ENCODE measurements around the gene CD5L. TPM values are rescaled to one million over a fixed set of nuclear protein-coding genes. Genes with fewer than 3 reads are reported as not detected.

CD5L gene
- not detected for total RNA-seq

GRCh38 chr1:157841708-157842107, at the start of gene CD5L:
TSS of gene CD5L (minus strand) at chr1:157841808. CDS start at chr1:157841701, 107 bp downstream.
- no peak within 1 kb of the TSS for H3K4me3 Mint-ChIP-seq
- H3K9me3 Mint-ChIP-seq, result no peaks in the 10 kb centered on the region

DNA sequence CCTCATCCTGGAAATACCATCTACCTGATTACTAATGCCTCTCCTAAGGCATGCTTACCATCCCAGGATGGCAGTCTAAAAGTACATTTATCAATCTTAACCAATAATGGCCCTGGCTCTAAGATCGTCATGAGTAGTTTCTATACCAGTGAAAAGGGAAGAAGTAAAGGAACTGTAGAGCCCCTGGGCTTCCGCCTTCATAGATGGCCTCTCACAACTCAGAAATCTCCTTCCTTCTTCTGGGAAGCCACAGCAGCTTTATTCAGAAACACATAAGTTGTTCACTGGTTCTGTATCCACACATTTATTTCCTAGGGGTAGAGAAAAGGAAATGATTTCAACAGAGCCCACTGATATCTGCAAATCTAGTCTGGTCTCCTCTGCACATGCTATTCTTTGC, 41.0 kb upstream of the CD5L start:
- Mint-ChIP-seq H3K27ac (no peak overlapping the region), H3K36me3 (no peaks in the 10 kb centered on the region), H3K4me1 (ENCODE audit: low read depth) (no peaks in the 10 kb centered on the region), H3K4me3 (no peak overlapping the region), H3K27me3 (peaks cover 16% of the 10 kb centered on the region), H3K9me3 (no peaks in the 10 kb centered on the region)
- intact Hi-C loops (cut with micrococcal nuclease), result no loop called here
- ChIA-PET POLR2A (no interaction called here), CTCF (no interaction called here)
- DNase-seq, result no peak

More at GRCh38 chr1:157841708-157842107, at the start of gene CD5L:
- ChIA-PET CTCF (no interaction called here), POLR2A (no interaction called here)
- Mint-ChIP-seq H3K27ac (no peak within 1 kb of the TSS), H3K4me1 (ENCODE audit: low read depth) (no peaks in the 10 kb centered on the region), H3K36me3 (no peaks in the 10 kb centered on the region), H3K27me3 (peaks cover 3% of the 10 kb centered on the region)
- intact Hi-C loops (cut with micrococcal nuclease), result no loop called here
- no peak for DNase-seq

DNA sequence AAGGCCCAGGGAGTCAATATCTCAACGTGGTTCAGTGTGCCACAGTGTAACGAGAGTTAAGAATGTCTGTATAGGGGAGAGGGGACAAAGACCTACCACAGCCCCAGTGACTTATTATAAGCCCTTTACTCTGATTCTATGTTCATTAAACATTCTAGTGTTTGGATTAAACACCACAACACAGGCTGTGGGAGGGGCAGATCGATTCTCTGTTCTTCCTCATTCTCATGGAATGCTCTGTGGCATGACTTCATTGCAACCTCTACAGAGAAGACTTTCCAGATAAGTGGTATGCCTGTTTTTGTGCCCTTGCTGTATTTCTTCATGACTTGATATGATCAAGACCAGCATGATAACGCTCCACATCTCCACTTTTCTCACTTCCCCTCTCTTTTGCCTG, 39.0 kb upstream of the CD5L start:
- DNase-seq, result no peak
- Mint-ChIP-seq H3K4me1 (ENCODE audit: low read depth) (no peaks in the 10 kb centered on the region), H3K9me3 (no peaks in the 10 kb centered on the region), H3K36me3 (no peaks in the 10 kb centered on the region), H3K27ac (no peak overlapping the region), H3K4me3 (no peak overlapping the region), H3K27me3 (peaks cover 16% of the 10 kb centered on the region)
- intact Hi-C loops (cut with micrococcal nuclease), result no loop called here
- ChIA-PET CTCF (no interaction called here), POLR2A (no interaction called here)

GRCh38 chr1:157878059-157878458, 36.5 kb upstream of the CD5L start:
- no peaks in the 10 kb centered on the region for H3K9me3 Mint-ChIP-seq
- intact Hi-C loops (cut with micrococcal nuclease), result no loop called here
- no peak overlapping the region for H3K4me3 Mint-ChIP-seq
- H3K27me3 Mint-ChIP-seq, result peaks cover 16% of the 10 kb centered on the region
- no peaks in the 10 kb centered on the region for H3K36me3 Mint-ChIP-seq
- no peak overlapping the region for H3K27ac Mint-ChIP-seq
- no peak for DNase-seq
- ChIA-PET CTCF (no interaction called here), POLR2A (no interaction called here)
- no peaks in the 10 kb centered on the region for H3K4me1 Mint-ChIP-seq (ENCODE audit: low read depth)

DNA sequence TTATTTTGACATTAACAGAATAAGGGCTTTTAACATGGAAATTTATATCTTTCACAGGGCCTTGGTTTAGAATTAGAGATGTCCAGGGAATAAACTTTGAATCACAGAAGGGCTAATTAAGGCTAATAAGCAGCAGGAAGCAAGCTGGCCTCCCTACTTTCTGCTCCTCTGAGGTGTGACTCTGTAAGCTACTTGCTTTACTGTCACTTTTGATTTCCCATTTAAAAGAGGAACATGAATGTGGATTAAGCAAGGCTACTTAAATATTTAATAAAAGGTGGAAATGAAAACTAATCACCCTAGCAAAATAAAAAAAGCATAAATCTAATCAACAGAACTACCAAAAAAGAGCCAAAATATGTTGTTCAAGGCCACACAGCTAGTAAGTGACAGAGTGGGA, 28.9 kb upstream of the CD5L start:
- no peaks in the 10 kb centered on the region for H3K4me1 Mint-ChIP-seq (ENCODE audit: low read depth)

GRCh38 chr1:157868654-157869053, 27.0 kb upstream of the CD5L start:
- POLR2A ChIA-PET, result no interaction called here
- no peak for DNase-seq

More for the DNA sequence above, 28.9 kb upstream of the CD5L start:
- CTCF ChIA-PET, result no interaction called here
- Mint-ChIP-seq H3K4me3 (no peak overlapping the region), H3K9me3 (no peaks in the 10 kb centered on the region), H3K27me3 (peaks cover 5% of the 10 kb centered on the region), H3K36me3 (no peaks in the 10 kb centered on the region), H3K27ac (no peak overlapping the region)
- POLR2A ChIA-PET, result no interaction called here
- intact Hi-C loops (cut with micrococcal nuclease), result no loop called here
- no peak for DNase-seq

DNA sequence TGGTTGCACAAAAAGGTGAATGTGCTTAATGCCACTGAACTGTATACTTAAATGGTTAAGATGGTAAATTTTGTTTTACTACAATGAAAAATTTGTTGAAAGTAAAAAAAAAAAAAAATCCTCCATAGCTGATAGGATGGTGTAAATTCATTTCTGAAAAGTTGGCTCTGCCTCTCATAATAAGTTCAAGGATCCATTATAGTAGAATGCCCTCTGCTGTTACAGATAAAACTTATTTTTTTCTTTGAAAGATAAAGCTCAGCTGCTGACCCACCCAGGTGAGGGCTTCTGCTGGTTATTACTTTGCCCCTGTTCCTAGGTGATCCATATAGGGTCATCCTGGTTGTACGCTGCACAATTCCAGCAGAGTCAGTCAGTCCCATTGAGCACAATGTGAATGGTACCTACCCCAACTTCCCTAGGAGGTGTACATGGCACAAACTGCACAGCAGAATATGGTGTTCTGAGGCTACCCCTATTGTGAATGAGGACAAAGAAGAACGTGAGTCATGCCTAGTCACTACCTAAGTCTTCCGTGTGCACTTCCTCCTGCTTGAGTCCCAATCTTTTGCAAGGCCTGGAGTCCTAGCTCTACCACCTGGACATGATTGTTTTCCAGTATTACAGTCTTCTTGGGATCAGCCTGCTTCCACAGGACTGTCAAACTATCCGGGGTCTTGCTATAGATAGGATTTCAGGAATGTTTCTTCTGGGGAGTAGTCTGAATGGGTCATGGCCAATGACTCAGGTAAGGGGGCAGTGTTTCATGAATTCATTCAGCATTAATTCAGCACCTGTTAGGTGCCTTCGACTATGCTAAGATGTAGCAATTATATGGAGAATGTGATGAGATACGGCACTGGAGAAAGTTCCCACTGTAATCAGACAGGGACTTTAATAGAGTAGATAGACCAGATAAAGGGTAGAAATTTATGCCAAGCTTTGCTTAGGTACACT, 20.8 kb upstream of the CD5L start:
- DNase-seq, result no peak
- Mint-ChIP-seq H3K36me3 (no peaks in the 10 kb centered on the region), H3K9me3 (no peaks in the 10 kb centered on the region), H3K4me3 (no peak overlapping the region), H3K4me1 (ENCODE audit: low read depth) (no peaks in the 10 kb centered on the region), H3K27me3 (peaks cover 6% of the 10 kb centered on the region), H3K27ac (no peak overlapping the region)
- POLR2A ChIA-PET, result no interaction called here
- CTCF ChIA-PET, result no interaction called here
- intact Hi-C loops (cut with micrococcal nuclease), result no loop called here

More at GRCh38 chr1:157868654-157869053, 27.0 kb upstream of the CD5L start:
- CTCF ChIA-PET, result no interaction called here
- Mint-ChIP-seq H3K36me3 (no peaks in the 10 kb centered on the region), H3K4me1 (ENCODE audit: low read depth) (no peaks in the 10 kb centered on the region), H3K27ac (no peak overlapping the region), H3K4me3 (no peak overlapping the region), H3K27me3 (peaks cover 9% of the 10 kb centered on the region), H3K9me3 (no peaks in the 10 kb centered on the region)
- intact Hi-C loops (cut with micrococcal nuclease), result no loop called here

DNA sequence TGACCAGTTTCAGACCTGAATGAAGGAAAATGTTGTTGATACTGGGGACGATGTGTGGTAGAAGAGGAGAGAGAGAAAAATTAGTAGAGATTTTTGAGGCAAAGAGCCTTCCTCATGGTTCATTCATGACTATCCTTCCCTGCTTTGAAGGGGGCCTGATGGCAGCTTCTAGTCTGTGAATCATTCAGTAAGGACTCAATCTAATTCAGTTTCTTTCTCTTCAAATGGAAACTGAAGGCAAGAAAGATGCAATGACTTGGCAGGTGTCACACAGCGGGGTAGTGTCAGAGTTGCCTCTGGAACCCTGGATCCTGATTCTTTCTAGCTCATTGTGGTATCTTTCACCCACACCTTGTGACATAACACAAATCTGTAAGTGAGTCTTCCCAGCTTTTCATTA, 14.9 kb upstream of the CD5L start:
- intact Hi-C loops (cut with micrococcal nuclease), result no loop called here
- Mint-ChIP-seq H3K4me1 (ENCODE audit: low read depth) (no peaks in the 10 kb centered on the region), H3K4me3 (no peak overlapping the region), H3K9me3 (no peaks in the 10 kb centered on the region), H3K27me3 (no peaks in the 10 kb centered on the region), H3K27ac (no peak overlapping the region), H3K36me3 (no peaks in the 10 kb centered on the region)
- no peak for DNase-seq
- POLR2A ChIA-PET, result no interaction called here
- CTCF ChIA-PET, result no interaction called here

DNA sequence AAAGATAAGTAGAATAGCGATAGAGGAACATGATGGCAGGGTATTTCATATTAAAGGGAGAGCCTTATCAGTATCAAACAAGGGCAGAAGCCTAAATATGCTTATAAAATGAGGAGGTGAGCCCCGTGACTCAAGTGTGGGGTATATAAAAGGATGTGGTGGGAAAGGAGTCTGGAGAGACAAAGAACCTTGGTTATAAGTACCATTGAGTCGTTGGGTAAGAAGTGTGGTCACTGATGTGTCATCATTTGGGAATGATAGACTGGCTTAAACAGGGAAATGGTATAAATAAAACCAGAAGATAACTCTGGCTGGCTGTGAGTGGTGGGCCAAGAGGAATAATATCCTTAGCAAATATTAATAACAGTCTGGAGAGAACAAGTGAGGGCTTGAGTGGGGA, 10.9 kb upstream of the CD5L start:
- H3K9me3 Mint-ChIP-seq, result no peaks in the 10 kb centered on the region
- H3K27me3 Mint-ChIP-seq, result no peaks in the 10 kb centered on the region
- no peak overlapping the region for H3K4me3 Mint-ChIP-seq
- CTCF ChIA-PET, result no interaction called here
- intact Hi-C loops (cut with micrococcal nuclease), result no loop called here
- POLR2A ChIA-PET, result no interaction called here
- no peak for DNase-seq
- H3K27ac Mint-ChIP-seq, result no peak overlapping the region
- no peaks in the 10 kb centered on the region for H3K4me1 Mint-ChIP-seq (ENCODE audit: low read depth)
- H3K36me3 Mint-ChIP-seq, result no peaks in the 10 kb centered on the region

- Mint-ChIP-seq H3K27me3 (no peaks in the 10 kb centered on the region), H3K36me3 (no peaks in the 10 kb centered on the region), H3K4me3 (no peak overlapping the region), H3K9me3 (no peaks in the 10 kb centered on the region), H3K4me1 (ENCODE audit: low read depth) (no peaks in the 10 kb centered on the region), H3K27ac (no peak overlapping the region)
- intact Hi-C loops (cut with micrococcal nuclease), result no loop called here
- CTCF ChIA-PET, result no interaction called here
- no peak for DNase-seq
- POLR2A ChIA-PET, result no interaction called here
These were observed 7.7 kb upstream of the CD5L start for GRCh38 chr1:157849229-157849875.

DNA sequence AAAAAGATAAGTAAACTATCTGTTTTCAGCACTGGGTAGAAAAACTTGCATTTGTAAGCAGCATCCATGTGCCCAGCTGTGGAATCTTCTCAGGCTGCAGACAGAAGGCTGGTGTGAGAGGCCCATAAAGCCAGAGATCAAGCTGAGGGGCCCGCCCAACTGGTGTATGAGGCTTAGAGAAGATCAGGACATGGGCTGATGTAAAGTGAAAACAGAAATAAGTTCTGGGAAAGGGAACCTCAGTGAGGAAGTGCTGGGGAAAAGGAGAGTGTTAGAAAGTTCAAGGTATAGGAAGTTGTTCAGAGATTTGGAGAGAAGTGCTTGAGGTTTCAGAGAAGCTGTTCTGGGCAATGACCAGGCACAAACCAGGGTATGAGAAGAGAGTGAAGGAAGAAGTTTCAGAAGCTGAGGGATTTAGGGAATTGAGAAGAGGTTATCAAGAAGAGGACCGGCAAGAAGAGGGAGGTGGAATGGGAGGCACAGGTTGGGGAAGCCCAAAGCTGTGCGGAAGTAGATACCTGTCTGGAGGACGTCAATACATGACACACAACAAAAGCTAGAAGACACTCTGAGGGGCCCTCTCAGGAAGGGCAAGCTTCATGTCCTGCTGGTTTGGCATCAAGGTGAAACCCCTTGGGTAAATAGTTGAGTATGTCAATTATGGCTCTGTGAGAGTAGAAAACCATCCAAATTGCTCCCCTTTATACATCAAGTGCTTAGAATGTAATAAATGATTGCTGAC, 2.7 kb upstream of the CD5L start:
- POLR2A ChIA-PET, result no interaction called here
- intact Hi-C loops (cut with micrococcal nuclease), result no loop called here

DNA sequence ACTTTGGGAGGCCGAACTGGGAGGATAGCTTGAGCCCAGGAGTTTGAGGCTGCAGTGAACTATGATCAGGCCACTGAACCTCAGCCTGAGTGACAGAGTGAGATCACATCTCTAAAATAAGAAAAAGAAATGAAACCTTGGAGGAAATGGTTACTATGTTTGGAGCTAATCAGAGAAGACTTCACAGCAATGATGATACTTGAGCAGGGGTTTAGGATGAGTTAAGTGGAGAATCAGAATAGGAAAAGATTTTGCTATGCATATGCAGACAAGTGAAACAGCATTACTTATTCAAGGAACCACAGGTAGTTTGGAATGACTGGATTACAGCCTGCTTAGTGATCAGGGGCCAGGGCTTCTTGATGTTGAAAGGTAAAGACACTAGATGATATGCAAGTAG, 1.3 kb upstream of the CD5L start:
- CTCF ChIA-PET, result no interaction called here
- H3K4me1 Mint-ChIP-seq (ENCODE audit: low read depth), result no peaks in the 10 kb centered on the region
- H3K36me3 Mint-ChIP-seq, result no peaks in the 10 kb centered on the region
- DNase-seq, result no peak
- intact Hi-C loops (cut with micrococcal nuclease), result no loop called here
- POLR2A ChIA-PET, result no interaction called here
- H3K27me3 Mint-ChIP-seq, result peaks cover 3% of the 10 kb centered on the region
- no peaks in the 10 kb centered on the region for H3K9me3 Mint-ChIP-seq
- H3K27ac Mint-ChIP-seq, result no peak overlapping the region
- no peak overlapping the region for H3K4me3 Mint-ChIP-seq

More for the DNA sequence above, 2.7 kb upstream of the CD5L start:
- Mint-ChIP-seq H3K36me3 (no peaks in the 10 kb centered on the region), H3K4me1 (ENCODE audit: low read depth) (no peaks in the 10 kb centered on the region), H3K27me3 (peaks cover 3% of the 10 kb centered on the region), H3K9me3 (no peaks in the 10 kb centered on the region), H3K4me3 (no peak overlapping the region), H3K27ac (no peak overlapping the region)
- CTCF ChIA-PET, result interaction anchor here (0.6 kb wide), 1 partner anchor 474 kb away, joined by 3 read pairs; no protein-coding TSS in a partner anchor
- DNase-seq, result no peak
